Hepatocyte (in vitro differentiated cells): ENCODE data around the gene BCAP31.

Source experiments
- CTCF ChIP-seq: fragments of 200-600 bp; sonication (generic); IDR thresholded peaks from 2 replicates; pipeline ENCODE4 v1.5.1; 2016; ENCODE audit warnings: antibody characterized with exemption, mild to moderate bottlenecking; ENCODE audit not compliant: poor library complexity
- EZH2 ChIP-seq: fragments of 200-600 bp; sonication (generic); IDR thresholded peaks from 2 replicates; pipeline ENCODE4 v1.6.1; 2016; ENCODE audit warnings: antibody characterized with exemption, mild to moderate bottlenecking, borderline replicate concordance
- EZH2phosphoT487 ChIP-seq: fragments of 200-600 bp; sonication (generic); IDR thresholded peaks from one replicate; pipeline ENCODE4 v1.6.1; 2018; ENCODE audit warnings: antibody characterized with exemption, mild to moderate bottlenecking, low read depth, moderate library complexity; ENCODE audit not compliant: unreplicated experiment, severe bottlenecking

GRCh38 chrX:153674219-153674851, 49.9 kb downstream of the BCAP31 start:
- TF ChIP-seq CTCF = no peak
- no peak for TF ChIP-seq EZH2
- TF ChIP-seq EZH2phosphoT487 = no peak
